NT2/D1 (cell line): ENCODE results near the gene SLC2A13.

Experiments
- YY1 ChIP-seq: IDR thresholded peaks from 2 replicates; pipeline ENCODE4 v1.6.1; 2011; ENCODE audit not compliant: insufficient read length, insufficient read depth
- ZNF274 ChIP-seq: IDR thresholded peaks from 2 replicates; pipeline ENCODE4 v1.6.1; 2011; ENCODE audit warnings: mild to moderate bottlenecking, low read depth, low read length

DNA sequence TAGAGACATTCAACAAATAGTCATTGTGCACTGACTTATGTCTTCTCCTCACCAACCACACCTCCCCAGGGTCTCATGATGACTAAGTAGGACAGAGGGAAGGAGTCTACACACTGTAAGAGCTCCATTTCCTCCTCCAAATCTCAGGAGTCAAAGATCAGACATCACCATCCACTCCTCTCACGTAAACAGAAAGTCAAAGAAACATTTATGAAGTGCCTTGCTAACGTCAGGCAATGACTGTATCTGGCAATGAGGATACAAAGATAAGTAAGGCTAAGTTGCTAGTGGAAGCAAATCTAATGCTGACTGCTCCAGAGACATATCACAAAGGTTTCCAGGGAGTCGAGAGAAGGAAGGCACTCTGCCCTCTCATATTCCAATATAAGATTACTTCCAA, 88.9 kb downstream of the SLC2A13 start:
- TF ChIP-seq YY1 = no peak
- no peak for TF ChIP-seq ZNF274
